ENCODE measurements around the gene CBX6.

The CBX6 gene

GRCh38 chr22:38871360-38872171 lies 450 bp downstream of the CBX6 start (continued):
- peak; percentile 46; the same call in 1 of the 2 replicates for TF ChIP-seq EGR2 (tag by site-specific recombination; IDR thresholded peaks at IDR 0.05; ENCODE audit: low read depth)
- TF ChIP-seq, protein P1, sequence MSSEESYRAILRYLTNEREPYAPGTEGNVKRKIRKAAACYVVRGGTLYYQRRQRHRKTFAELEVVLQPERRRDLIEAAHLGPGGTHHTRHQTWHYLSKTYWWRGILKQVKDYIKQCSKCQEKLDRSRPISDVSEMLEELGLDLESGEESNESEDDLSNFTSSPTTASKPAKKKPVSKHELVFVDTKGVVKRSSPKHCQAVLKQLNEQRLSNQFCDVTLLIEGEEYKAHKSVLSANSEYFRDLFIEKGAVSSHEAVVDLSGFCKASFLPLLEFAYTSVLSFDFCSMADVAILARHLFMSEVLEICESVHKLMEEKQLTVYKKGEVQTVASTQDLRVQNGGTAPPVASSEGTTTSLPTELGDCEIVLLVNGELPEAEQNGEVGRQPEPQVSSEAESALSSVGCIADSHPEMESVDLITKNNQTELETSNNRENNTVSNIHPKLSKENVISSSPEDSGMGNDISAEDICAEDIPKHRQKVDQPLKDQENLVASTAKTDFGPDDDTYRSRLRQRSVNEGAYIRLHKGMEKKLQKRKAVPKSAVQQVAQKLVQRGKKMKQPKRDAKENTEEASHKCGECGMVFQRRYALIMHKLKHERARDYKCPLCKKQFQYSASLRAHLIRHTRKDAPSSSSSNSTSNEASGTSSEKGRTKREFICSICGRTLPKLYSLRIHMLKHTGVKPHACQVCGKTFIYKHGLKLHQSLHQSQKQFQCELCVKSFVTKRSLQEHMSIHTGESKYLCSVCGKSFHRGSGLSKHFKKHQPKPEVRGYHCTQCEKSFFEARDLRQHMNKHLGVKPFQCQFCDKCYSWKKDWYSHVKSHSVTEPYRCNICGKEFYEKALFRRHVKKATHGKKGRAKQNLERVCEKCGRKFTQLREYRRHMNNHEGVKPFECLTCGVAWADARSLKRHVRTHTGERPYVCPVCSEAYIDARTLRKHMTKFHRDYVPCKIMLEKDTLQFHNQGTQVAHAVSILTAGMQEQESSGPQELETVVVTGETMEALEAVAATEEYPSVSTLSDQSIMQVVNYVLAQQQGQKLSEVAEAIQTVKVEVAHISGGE (tag by site-specific recombination; conservative IDR thresholded peaks at IDR 0.05; ENCODE audit: low read depth), result no peak
- peak; percentile 20; the same call in 1 of the 2 replicates for TF ChIP-seq ZNF335 (tag by site-specific recombination; conservative IDR thresholded peaks at IDR 0.05)
- peak; percentile 20; the same call in 1 of the 2 replicates for TF ChIP-seq SP3 (tag by site-specific recombination; IDR thresholded peaks at IDR 0.05)
- TF ChIP-seq, protein P2, sequence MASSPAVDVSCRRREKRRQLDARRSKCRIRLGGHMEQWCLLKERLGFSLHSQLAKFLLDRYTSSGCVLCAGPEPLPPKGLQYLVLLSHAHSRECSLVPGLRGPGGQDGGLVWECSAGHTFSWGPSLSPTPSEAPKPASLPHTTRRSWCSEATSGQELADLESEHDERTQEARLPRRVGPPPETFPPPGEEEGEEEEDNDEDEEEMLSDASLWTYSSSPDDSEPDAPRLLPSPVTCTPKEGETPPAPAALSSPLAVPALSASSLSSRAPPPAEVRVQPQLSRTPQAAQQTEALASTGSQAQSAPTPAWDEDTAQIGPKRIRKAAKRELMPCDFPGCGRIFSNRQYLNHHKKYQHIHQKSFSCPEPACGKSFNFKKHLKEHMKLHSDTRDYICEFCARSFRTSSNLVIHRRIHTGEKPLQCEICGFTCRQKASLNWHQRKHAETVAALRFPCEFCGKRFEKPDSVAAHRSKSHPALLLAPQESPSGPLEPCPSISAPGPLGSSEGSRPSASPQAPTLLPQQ (tag by site-specific recombination; IDR thresholded peaks at IDR 0.05), result peak; percentile 33
- no peak for TF ChIP-seq TRIM28 (IDR thresholded peaks at IDR 0.05; ENCODE audit: borderline replicate concordance, low read length)
- TF ChIP-seq ZNF324 (tag by site-specific recombination; IDR thresholded peaks at IDR 0.05), result no peak
- peak; percentile 49 for TF ChIP-seq ZXDB (tag by site-specific recombination; IDR thresholded peaks at IDR 0.05)
- 0 out of 2 replicates have a peak, but pooled peaks have one; percentile 10 for TF ChIP-seq ZBTB48 (tag by site-specific recombination; IDR thresholded peaks at IDR 0.05)
- peak; percentile 89 for TF ChIP-seq GLIS2 (tag by site-specific recombination; IDR thresholded peaks at IDR 0.05)
- peak; percentile 27; the same call in 1 of the 2 replicates for TF ChIP-seq ZFHX2 (tag by site-specific recombination; conservative IDR thresholded peaks at IDR 0.05)
- TF ChIP-seq, protein P3, sequence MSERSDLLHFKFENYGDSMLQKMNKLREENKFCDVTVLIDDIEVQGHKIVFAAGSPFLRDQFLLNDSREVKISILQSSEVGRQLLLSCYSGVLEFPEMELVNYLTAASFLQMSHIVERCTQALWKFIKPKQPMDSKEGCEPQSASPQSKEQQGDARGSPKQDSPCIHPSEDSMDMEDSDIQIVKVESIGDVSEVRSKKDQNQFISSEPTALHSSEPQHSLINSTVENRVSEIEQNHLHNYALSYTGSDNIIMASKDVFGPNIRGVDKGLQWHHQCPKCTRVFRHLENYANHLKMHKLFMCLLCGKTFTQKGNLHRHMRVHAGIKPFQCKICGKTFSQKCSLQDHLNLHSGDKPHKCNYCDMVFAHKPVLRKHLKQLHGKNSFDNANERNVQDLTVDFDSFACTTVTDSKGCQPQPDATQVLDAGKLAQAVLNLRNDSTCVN (tag by site-specific recombination; optimal IDR thresholded peaks at IDR 0.05), result peak; percentile 13
- TF ChIP-seq ZNF114 (tag by site-specific recombination; IDR thresholded peaks at IDR 0.05), result no peak

DNA sequence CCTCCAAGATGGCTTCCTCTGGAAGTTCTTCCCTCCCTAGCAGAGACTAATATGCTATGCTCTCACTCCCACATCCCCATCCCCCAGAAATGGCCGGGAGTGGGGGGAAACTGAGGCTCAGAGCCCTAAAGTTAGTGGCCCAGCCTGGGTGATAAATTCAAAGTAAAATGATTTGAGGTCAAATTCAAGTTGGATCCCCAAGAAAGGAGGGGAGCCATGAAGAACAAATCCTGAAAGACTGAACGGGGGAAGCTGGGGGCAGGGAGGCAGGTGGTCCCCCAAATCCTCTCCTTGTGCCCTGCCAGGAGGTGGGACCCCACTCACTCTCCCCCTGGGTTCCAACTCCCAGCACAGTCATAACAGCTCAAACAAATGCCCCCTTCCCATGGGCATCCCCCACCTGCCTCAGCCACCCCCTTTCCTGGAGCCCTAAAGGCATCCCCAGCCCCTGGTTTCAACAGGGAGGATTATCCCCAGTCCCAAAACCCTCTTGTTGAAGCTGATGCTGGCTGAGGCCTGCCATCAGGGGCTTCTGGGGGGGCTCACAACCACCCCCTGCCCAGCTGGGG lies 1.1 kb downstream of the CBX6 start:
- Histone ChIP-seq H3K9me3 (ENCODE audit: control insufficient read depth, insufficient read depth, low read depth, low read length) (no peaks in the 10 kb centered on the region), H3K4me3 (ENCODE audit: low read depth, low read length) (peak overlapping the region; percentile 75), H3K4me1 (ENCODE audit: control insufficient read depth, insufficient read depth, low read length) (peaks cover 15% of the 10 kb centered on the region), H3K36me3 (ENCODE audit: control insufficient read depth in 2 of 2, insufficient read depth in 1 of 2, low read length in 2 of 2) (peaks cover 13 to 42% of the 10 kb centered on the region in 2 experiments), H3K27ac (ENCODE audit: extremely low read depth, low read depth, low read length) (peak overlapping the region; percentile 84)
- TF ChIP-seq ZFP41 (tag by site-specific recombination; IDR thresholded peaks at IDR 0.05; ENCODE audit: borderline replicate concordance), result no peak
- TF ChIP-seq, protein P4, sequence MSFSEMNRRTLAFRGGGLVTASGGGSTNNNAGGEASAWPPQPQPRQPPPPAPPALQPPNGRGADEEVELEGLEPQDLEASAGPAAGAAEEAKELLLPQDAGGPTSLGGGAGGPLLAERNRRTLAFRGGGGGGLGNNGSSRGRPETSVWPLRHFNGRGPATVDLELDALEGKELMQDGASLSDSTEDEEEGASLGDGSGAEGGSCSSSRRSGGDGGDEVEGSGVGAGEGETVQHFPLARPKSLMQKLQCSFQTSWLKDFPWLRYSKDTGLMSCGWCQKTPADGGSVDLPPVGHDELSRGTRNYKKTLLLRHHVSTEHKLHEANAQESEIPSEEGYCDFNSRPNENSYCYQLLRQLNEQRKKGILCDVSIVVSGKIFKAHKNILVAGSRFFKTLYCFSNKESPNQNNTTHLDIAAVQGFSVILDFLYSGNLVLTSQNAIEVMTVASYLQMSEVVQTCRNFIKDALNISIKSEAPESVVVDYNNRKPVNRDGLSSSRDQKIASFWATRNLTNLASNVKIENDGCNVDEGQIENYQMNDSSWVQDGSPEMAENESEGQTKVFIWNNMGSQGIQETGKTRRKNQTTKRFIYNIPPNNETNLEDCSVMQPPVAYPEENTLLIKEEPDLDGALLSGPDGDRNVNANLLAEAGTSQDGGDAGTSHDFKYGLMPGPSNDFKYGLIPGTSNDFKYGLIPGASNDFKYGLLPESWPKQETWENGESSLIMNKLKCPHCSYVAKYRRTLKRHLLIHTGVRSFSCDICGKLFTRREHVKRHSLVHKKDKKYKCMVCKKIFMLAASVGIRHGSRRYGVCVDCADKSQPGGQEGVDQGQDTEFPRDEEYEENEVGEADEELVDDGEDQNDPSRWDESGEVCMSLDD (tag by site-specific recombination; IDR thresholded peaks at IDR 0.05), result peak; percentile 70
- TF ChIP-seq ZBTB1 (tag by site-specific recombination; IDR thresholded peaks at IDR 0.05), result no peak
- no peak for TF ChIP-seq TCF7L2 (IDR thresholded peaks at IDR 0.05; ENCODE audit: borderline replicate concordance, low read depth, low read length)
- TF ChIP-seq ZBTB48 (tag by site-specific recombination; IDR thresholded peaks at IDR 0.05), result peak; percentile 34; the same call in 1 of the 2 replicates
- no peak for TF ChIP-seq KLF1 (tag by site-specific recombination; IDR thresholded peaks at IDR 0.05)
- POLR2A ChIA-PET, result interaction anchor here (0.5 to 2.2 kb wide), 9 partner anchors 17 to 649 kb away, joined by 3 to 8 read pairs (median 4); partner anchors contain the start of genes ATF4 and NPTXR
- CTCF ChIA-PET, result interaction anchor here (0.5 to 5.1 kb wide), 52 partner anchors 8 to 582 kb away, joined by 3 to 128 read pairs (median 5); no protein-coding TSS in a partner anchor

All from HEK293 (cell line).